DOHH2 (cell line): ENCODE data around the gene RNPEPL1.

Source experiments
- H3F3A ChIP-seq: fragments of 200-600 bp; sonication (generic), shearing (Covaris generic); 2 replicates; pipeline ENCODE4 v1.6.0; 2016; ENCODE audit warnings: antibody characterized with exemption, mild to moderate bottlenecking; ENCODE audit not compliant: control insufficient read depth, insufficient read depth
- H3K27ac ChIP-seq: fragments of 200-600 bp; sonication (generic); 2 replicates; pipeline ENCODE4 v1.5.1; 2014; ENCODE audit warnings: low read depth, mild to moderate bottlenecking, low read length, moderate library complexity
- H3K27me3 ChIP-seq: fragments of 200-600 bp; sonication (generic); 2 replicates; pipeline ENCODE4 v1.6.1; 2014; ENCODE audit warnings: mild to moderate bottlenecking, low read length, mixed read lengths; ENCODE audit not compliant: control insufficient read depth
- H3K36me3 ChIP-seq: fragments of 200-600 bp; sonication (generic); 2 replicates; pipeline ENCODE4 v1.6.1; 2014; ENCODE audit warnings: mild to moderate bottlenecking, low read length, moderate library complexity, mixed read lengths; ENCODE audit not compliant: control insufficient read depth
- H3K4me1 ChIP-seq: fragments of 200-600 bp; sonication (generic); 2 replicates; pipeline ENCODE4 v1.6.1; 2014; ENCODE audit warnings: mild to moderate bottlenecking, low read length, mixed read lengths; ENCODE audit not compliant: control insufficient read depth
- H3K4me2 ChIP-seq: fragments of 200-600 bp; sonication (generic); 2 replicates; pipeline ENCODE4 v1.6.0; 2014; ENCODE audit warnings: mild to moderate bottlenecking, low read length, moderate library complexity
- H3K4me3 ChIP-seq: fragments of 200-600 bp; sonication (generic); 2 replicates; pipeline ENCODE4 v1.5.1; 2014; ENCODE audit warnings: mild to moderate bottlenecking, low read length, mixed read lengths
- H3K79me2 ChIP-seq: fragments of 200-600 bp; sonication (generic); 2 replicates; pipeline ENCODE4 v1.6.1; 2014; ENCODE audit warnings: mild to moderate bottlenecking, low read length, mixed read lengths; ENCODE audit not compliant: control insufficient read depth
- H3K9me2 ChIP-seq: fragments of 200-600 bp; sonication (generic); replicated peaks from 2 replicates; pipeline ENCODE4 v1.6.1; 2014; ENCODE audit warnings: mild to moderate bottlenecking, low read length, mixed read lengths; ENCODE audit not compliant: control insufficient read depth
- H3K9me3 ChIP-seq: fragments of 200-600 bp; sonication (generic); 2 replicates; pipeline ENCODE4 v1.6.1; 2014; ENCODE audit warnings: antibody characterized with exemption, low read length, mixed read lengths; ENCODE audit not compliant: control insufficient read depth, insufficient read depth
- H4K20me1 ChIP-seq: fragments of 200-600 bp; sonication (generic); 2 replicates; pipeline ENCODE4 v1.6.0; 2014; ENCODE audit warnings: low read depth, mild to moderate bottlenecking, antibody characterized with exemption, low read length, moderate library complexity; ENCODE audit not compliant: control insufficient read depth, insufficient read depth
- CTCF ChIP-seq: fragments of 200-600 bp; sonication (generic); IDR thresholded peaks from one replicate; pipeline ENCODE4 v1.5.1; 2014; ENCODE audit warnings: antibody characterized with exemption, mild to moderate bottlenecking, low read depth, low read length; ENCODE audit not compliant: poor library complexity, severe bottlenecking
- EZH2phosphoT487 ChIP-seq: fragments of 200-600 bp; sonication (generic); IDR thresholded peaks from 2 replicates; pipeline ENCODE4 v1.6.1; 2017; ENCODE audit warnings: borderline replicate concordance, mild to moderate bottlenecking, antibody characterized with exemption, low read length, moderate library complexity, mixed read lengths

Gene RNPEPL1

GRCh38 chr2:240565333-240566202 is 2.7 kb upstream of the RNPEPL1 start:
- no peaks in the 10 kb centered on the region for H3K9me3 ChIP-seq
- no peaks in the 10 kb centered on the region for H3K27me3 ChIP-seq
- H3K36me3 ChIP-seq: peaks cover 45% of the 10 kb centered on the region
- H3K9me2 ChIP-seq: no peaks in the 10 kb centered on the region
- H3K79me2 ChIP-seq: peaks cover 81% of the 10 kb centered on the region
- peak overlapping the region; percentile 89 for H3K4me3 ChIP-seq
- H4K20me1 ChIP-seq: peaks cover 5% of the 10 kb centered on the region
- peaks cover 72% of the 10 kb centered on the region for H3K4me1 ChIP-seq
- H3F3A ChIP-seq: peaks cover 25% of the 10 kb centered on the region
- H3K27ac ChIP-seq: peak overlapping the region; percentile 95
- peak overlapping the region; percentile 100 for H3K4me2 ChIP-seq
- no peak for TF ChIP-seq EZH2phosphoT487
- TF ChIP-seq CTCF: no peak

DNA sequence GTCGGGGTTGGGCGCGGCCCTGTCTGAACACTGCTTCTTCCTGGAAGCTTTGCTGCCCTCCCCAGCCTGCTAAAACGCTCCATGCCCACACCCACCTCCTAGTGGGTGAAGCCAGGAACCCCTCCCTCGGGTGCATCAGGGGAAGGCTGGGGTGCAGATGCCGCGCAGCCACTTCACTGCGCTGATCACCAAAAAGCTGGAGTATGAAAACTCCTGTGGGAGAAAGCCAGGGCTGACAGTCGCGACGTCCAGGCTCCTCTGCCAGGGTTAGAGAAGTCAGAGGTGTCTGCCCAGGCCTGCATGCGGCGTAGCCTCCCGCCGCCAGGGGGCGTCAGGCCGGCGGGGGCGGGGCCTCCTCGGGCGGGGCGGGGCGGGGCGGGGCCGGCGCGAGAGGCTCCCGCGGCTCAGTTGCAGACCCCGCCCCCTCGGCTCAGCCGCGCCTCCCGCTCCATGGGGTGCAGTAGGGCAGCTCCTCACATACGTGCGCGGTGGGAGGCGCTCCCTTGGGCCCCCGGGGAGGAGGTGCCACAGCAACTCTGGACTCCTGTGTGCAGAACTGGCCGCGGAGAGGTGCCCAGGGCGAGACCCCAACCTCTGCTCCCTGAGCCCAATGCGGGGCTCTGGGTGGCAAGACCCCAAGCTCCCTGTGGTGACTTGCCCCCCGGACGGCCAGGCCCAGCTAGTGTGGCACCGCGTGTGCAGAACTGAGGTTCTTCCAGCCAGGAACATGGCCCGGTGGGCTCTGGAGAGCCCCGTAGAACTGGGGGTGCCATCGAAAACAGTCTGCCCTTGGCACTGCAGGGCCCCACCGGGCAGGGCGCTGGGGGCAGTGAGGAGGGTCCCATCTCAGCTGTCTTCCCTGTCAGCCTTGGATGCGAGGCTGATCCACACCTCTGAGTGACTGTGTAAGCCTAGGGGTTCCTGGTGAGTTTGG is 1.8 kb upstream of the RNPEPL1 start:
- H3K36me3 ChIP-seq: peaks cover 41% of the 10 kb centered on the region
- peak overlapping the region; percentile 89 for H3K4me3 ChIP-seq
- H3K27ac ChIP-seq: peak overlapping the region; percentile 95
- H4K20me1 ChIP-seq: peaks cover 5% of the 10 kb centered on the region
- H3K27me3 ChIP-seq: no peaks in the 10 kb centered on the region
- H3K4me2 ChIP-seq: peak overlapping the region; percentile 100
- H3K4me1 ChIP-seq: peaks cover 69% of the 10 kb centered on the region
- H3K9me3 ChIP-seq: no peaks in the 10 kb centered on the region
- TF ChIP-seq CTCF (peak; percentile 77), EZH2phosphoT487 (no peak)
- peaks cover 86% of the 10 kb centered on the region for H3K79me2 ChIP-seq
- no peaks in the 10 kb centered on the region for H3K9me2 ChIP-seq
- H3F3A ChIP-seq: peaks cover 22% of the 10 kb centered on the region

GRCh38 chr2:240567137-240567871 is 980 bp upstream of the RNPEPL1 start:
- H3K4me2 ChIP-seq: peak overlapping the region; percentile 100
- no peak for TF ChIP-seq EZH2phosphoT487
- H3K79me2 ChIP-seq: peaks cover 86% of the 10 kb centered on the region
- peaks cover 5% of the 10 kb centered on the region for H4K20me1 ChIP-seq
- peaks cover 34% of the 10 kb centered on the region for H3K36me3 ChIP-seq
- peaks cover 60% of the 10 kb centered on the region for H3K4me1 ChIP-seq
- H3K27ac ChIP-seq: peak overlapping the region; percentile 78
- no peaks in the 10 kb centered on the region for H3K9me2 ChIP-seq
- H3K9me3 ChIP-seq: no peaks in the 10 kb centered on the region
- H3K27me3 ChIP-seq: no peaks in the 10 kb centered on the region
- peaks cover 19% of the 10 kb centered on the region for H3F3A ChIP-seq
- H3K4me3 ChIP-seq: peak overlapping the region; percentile 89
